GM19324 (cell line): Measurements from ENCODE around the gene METTL8.
"Not testable (repeated sequence)": the region's sequence is repeated elsewhere in the genome, so short reads cannot be mapped to it uniquely, and the experiment has no call there.

Experiments used
- ATAC-seq: cut with Tn5 transposase; IDR thresholded peaks from one replicate; pipeline ENCODE4 v1.9.1; 2021; ENCODE audit warnings: mild to moderate bottlenecking, moderate library complexity; ENCODE audit not compliant: unreplicated experiment, low FRiP score

Gene METTL8

GRCh38 chr2:171402906-171403580 lies 30.7 kb downstream of the METTL8 start:
- ATAC-seq, result no peak

- no peak for ATAC-seq
Observed at GRCh38 chr2:171401947-171402346, 31.8 kb downstream of the METTL8 start.

GRCh38 chr2:171400395-171400794 lies 33.4 kb downstream of the METTL8 start:
- ATAC-seq, result no peak

- ATAC-seq, result no peak
Observed at GRCh38 chr2:171399292-171399691, 34.5 kb downstream of the METTL8 start.

GRCh38 chr2:171394164-171394740 lies 39.5 kb downstream of the METTL8 start:
- ATAC-seq, result no peak

GRCh38 chr2:171393487-171393886 lies 40.3 kb downstream of the METTL8 start:
- no peak for ATAC-seq

GRCh38 chr2:171391532-171391931 lies 42.3 kb downstream of the METTL8 start:
- no peak for ATAC-seq

- ATAC-seq, result no peak
Observed at GRCh38 chr2:171390941-171391516, 42.8 kb downstream of the METTL8 start.

- no peak for ATAC-seq
Observed at GRCh38 chr2:171389780-171390179, 44.0 kb downstream of the METTL8 start.

GRCh38 chr2:171389325-171389724 lies 44.5 kb downstream of the METTL8 start:
- peak; percentile 65 for ATAC-seq

- no peak for ATAC-seq
Observed at GRCh38 chr2:171387052-171387451, 46.7 kb downstream of the METTL8 start.

GRCh38 chr2:171386627-171387026 lies 47.2 kb downstream of the METTL8 start:
- no peak for ATAC-seq

- no peak for ATAC-seq
Observed at GRCh38 chr2:171383134-171383533, 50.7 kb downstream of the METTL8 start.

- ATAC-seq, result not testable (repeated sequence)
Observed at GRCh38 chr2:171382175-171382574, 51.6 kb downstream of the METTL8 start.

GRCh38 chr2:171377852-171378251 lies 55.9 kb downstream of the METTL8 start:
- ATAC-seq, result not testable (repeated sequence)

GRCh38 chr2:171367692-171368091 lies 66.1 kb downstream of the METTL8 start:
- ATAC-seq, result no peak

- ATAC-seq, result no peak
Observed at GRCh38 chr2:171365778-171366177, 68.0 kb downstream of the METTL8 start.

GRCh38 chr2:171365232-171365631 lies 68.6 kb downstream of the METTL8 start:
- no peak for ATAC-seq

- ATAC-seq, result no peak
Observed at GRCh38 chr2:171362396-171362795, 71.4 kb downstream of the METTL8 start.

GRCh38 chr2:171360905-171361304 lies 72.9 kb downstream of the METTL8 start:
- ATAC-seq, result no peak

GRCh38 chr2:171353746-171354145 lies 80.0 kb downstream of the METTL8 start:
- not testable (repeated sequence) for ATAC-seq

GRCh38 chr2:171348056-171348455 lies 85.7 kb downstream of the METTL8 start:
- ATAC-seq, result no peak
